Colonic mucosa (tissue), 4 donors: ENCODE results near the gene PBXIP1. TPM values are rescaled to one million over a fixed set of nuclear protein-coding genes. Genes with fewer than 3 reads are reported as not detected.

Source experiments
- DNase-seq: peaks from one replicate; pipeline ENCODE4 v3.0.0-alpha.2; 2020
- H3K27ac ChIP-seq: fragments of 200-600 bp; one replicate; pipeline ENCODE4 v1.8.0; 2021
- H3K27me3 ChIP-seq: fragments of 200-600 bp; one replicate; pipeline ENCODE4 v1.8.0; 2021
- H3K36me3 ChIP-seq: fragments of 200-600 bp; one replicate; pipeline ENCODE4 v1.8.0; 2021
- H3K4me1 ChIP-seq: fragments of 200-600 bp; one replicate; pipeline ENCODE4 v1.8.0; 2021; ENCODE audit warnings: mild to moderate bottlenecking
- H3K4me3 ChIP-seq: fragments of 200-600 bp; one replicate; pipeline ENCODE4 v1.8.0; 2021
- H3K9ac ChIP-seq, 2 donors: one replicate each; pipeline ENCODE4 v1.7.0; 2013; ENCODE audit warnings: control low read depth in 2 of 2, low read depth in 2 of 2, low read length in 2 of 2
- H3K9me3 ChIP-seq: fragments of 200-600 bp; one replicate; pipeline ENCODE4 v1.8.0; 2021
- CTCF ChIP-seq: fragments of 200-600 bp; IDR thresholded peaks from one replicate; pipeline ENCODE4 v1.8.0; 2022; ENCODE audit warnings: antibody characterized with exemption, mild to moderate bottlenecking
- intact Hi-C: fragments of 100-400 bp; cut with DNase I; formaldehyde crosslinking; loops from one replicate; pipeline ENCODE4 v1.14.1; 2022
- total RNA-seq, 2 donors: library from RNA; stranded (reverse); fragmentation: NEBNext Ultra II Directional in 1 of 2; extraction: Animal tissue kit (Norgen Biotek cat#: 25700) in 1 of 2; gene quantifications; one replicate each; pipeline ENCODE4 v1.2.1, GENCODE V29; 2021
- donor health status: healthy.
- donor health status: DM: no; HTN: no; CAD: no.
- donor health status: DM: no; HTN: no; CAD: no.

PBXIP1 gene
- total RNA-seq, 2 donors from 2014 or later, result 22.0 to 51.4 TPM

DNA sequence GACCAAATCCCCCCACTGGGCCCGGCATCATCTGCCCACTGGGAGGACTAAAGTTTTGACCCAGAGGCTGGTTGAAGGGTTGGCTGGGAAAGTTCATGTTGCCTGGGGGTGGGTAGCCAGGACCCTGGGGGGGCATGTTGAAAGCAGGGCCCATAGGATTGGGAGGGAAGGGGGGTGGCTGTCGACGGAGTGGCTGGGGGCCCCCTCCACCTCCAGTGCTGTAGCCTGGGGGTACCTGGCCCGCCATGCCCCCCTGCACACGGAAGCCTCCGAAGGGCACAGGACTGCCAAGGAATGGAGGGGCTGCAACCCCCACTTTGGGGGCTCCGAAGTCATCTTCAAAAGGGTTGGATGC lies 3.5 kb upstream of the PBXIP1 start:
- H3K9me3 ChIP-seq, result no peaks in the 10 kb centered on the region
- intact Hi-C loops, result no loop called here
- no peak overlapping the region for H3K27ac ChIP-seq
- no peak for DNase-seq
- no peak overlapping the region for H3K9ac ChIP-seq
- H3K4me1 ChIP-seq, result peaks cover 19% of the 10 kb centered on the region
- no peak for TF ChIP-seq CTCF
- H3K36me3 ChIP-seq, result peaks cover 6% of the 10 kb centered on the region
- H3K4me3 ChIP-seq, result no peak overlapping the region
- no peaks in the 10 kb centered on the region for H3K27me3 ChIP-seq

- H3K27ac ChIP-seq, result no peak overlapping the region
- DNase-seq, result no peak
- no peaks in the 10 kb centered on the region for H3K27me3 ChIP-seq
- no peak for TF ChIP-seq CTCF
- peaks cover 20% of the 10 kb centered on the region for H3K4me1 ChIP-seq
- intact Hi-C loops, result no loop called here
- H3K9me3 ChIP-seq, result no peaks in the 10 kb centered on the region
- H3K9ac ChIP-seq, result no peak overlapping the region
- peaks cover 6% of the 10 kb centered on the region for H3K36me3 ChIP-seq
- no peak overlapping the region for H3K4me3 ChIP-seq
These were observed 3.0 kb upstream of the PBXIP1 start for GRCh38 chr1:154958681-154959425.

DNA sequence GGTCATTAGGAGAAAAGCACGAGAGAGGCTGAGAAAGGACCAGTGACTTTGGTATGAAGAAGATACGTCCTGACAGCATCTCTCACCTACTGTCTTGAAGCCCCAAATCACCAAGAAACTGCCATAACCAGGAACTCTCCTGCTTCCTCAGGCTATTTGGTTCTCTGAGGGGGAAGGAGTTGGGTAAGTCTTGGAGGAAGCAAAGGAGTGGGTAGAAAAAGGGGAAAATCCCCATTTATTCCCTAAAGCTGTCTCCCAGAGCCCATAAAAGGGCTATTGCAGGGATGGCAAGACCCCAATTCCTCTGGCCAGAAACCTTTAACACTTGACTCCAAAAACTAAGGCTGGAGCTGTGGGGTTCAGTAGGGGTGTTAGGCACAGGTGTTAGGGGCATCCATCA lies 2.1 kb upstream of the PBXIP1 start:
- no peaks in the 10 kb centered on the region for H3K27me3 ChIP-seq
- no peak overlapping the region for H3K4me3 ChIP-seq
- intact Hi-C loops, result no loop called here
- no peak overlapping the region for H3K27ac ChIP-seq
- no peaks in the 10 kb centered on the region for H3K9me3 ChIP-seq
- no peaks in the 10 kb centered on the region for H3K36me3 ChIP-seq
- H3K4me1 ChIP-seq, result peaks cover 20% of the 10 kb centered on the region
- no peak for DNase-seq
- H3K9ac ChIP-seq, result no peak overlapping the region
- TF ChIP-seq CTCF, result no peak

- H3K9me3 ChIP-seq, result no peaks in the 10 kb centered on the region
- no peaks in the 10 kb centered on the region for H3K27me3 ChIP-seq
- H3K4me1 ChIP-seq, result peaks cover 14% of the 10 kb centered on the region
- H3K36me3 ChIP-seq, result no peaks in the 10 kb centered on the region
- H3K9ac ChIP-seq, result peak overlapping the region in 1 of 2 donors; percentile 85
- peak overlapping the region; percentile 72 for H3K27ac ChIP-seq
- no peak for DNase-seq
- intact Hi-C loops, result no loop called here
- H3K4me3 ChIP-seq, result no peak overlapping the region
- TF ChIP-seq CTCF, result no peak
These were observed 1.3 kb upstream of the PBXIP1 start for GRCh38 chr1:154957091-154957657.

DNA sequence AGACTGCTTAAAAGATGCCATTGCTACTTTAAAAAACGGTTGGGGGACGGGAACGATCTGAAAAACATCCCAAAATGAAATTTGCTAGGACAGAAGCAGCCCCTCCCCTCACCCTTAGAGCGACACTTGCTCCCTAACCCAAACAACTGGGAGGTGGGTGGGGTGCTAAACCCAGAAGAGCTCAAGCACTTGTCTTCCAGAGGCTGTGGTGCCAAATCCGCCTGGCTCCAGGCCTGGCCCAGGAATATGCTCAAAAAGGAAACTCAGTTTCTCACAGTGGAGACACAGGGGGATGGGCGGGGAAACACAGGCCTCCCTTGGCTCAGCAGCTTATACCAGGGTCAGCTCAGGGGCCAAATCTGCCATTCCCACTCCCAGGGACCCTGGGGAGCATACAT lies 644 bp upstream of the PBXIP1 start:
- Histone ChIP-seq H3K9ac (peak overlapping the region; percentile 52 to 85), H3K27ac (peak overlapping the region; percentile 72), H3K36me3 (no peaks in the 10 kb centered on the region), H3K4me1 (peaks cover 14% of the 10 kb centered on the region), H3K9me3 (no peaks in the 10 kb centered on the region), H3K27me3 (no peaks in the 10 kb centered on the region), H3K4me3 (peak overlapping the region; percentile 51)
- DNase-seq, result peak; percentile 59
- TF ChIP-seq CTCF, result no peak
- intact Hi-C loops, result no loop called here
